Thyroid gland (tissue), 4 donors: ENCODE data around the gene PSMC5. TPM values are rescaled to one million over a fixed set of nuclear protein-coding genes. Genes with fewer than 3 reads are reported as not detected.
"Not testable (repeated sequence)": the region's sequence is repeated elsewhere in the genome, so short reads cannot be mapped to it uniquely, and the experiment has no call there.

Source experiments
- DNase-seq, 2 donors: peaks; one replicate each; pipeline ENCODE4 v3.0.0-alpha.2; 2019
- H3K27ac ChIP-seq, 3 donors: fragments of 200-600 bp; sonication (generic); 1 replicate in 2 of 3; 2 replicates in 1 of 3; pipeline ENCODE4 v1.5.1; 2016 to 2019; ENCODE audit warnings: mild to moderate bottlenecking in 1 of 3, moderate library complexity in 1 of 3
- H3K27me3 ChIP-seq: fragments of 200-600 bp; sonication (generic); one replicate; pipeline ENCODE4 v1.5.1; 2019
- H3K36me3 ChIP-seq, 2 donors: fragments of 200-600 bp; sonication (generic); one replicate each; pipeline ENCODE4 v1.5.1; 2016 to 2019
- H3K4me1 ChIP-seq, 2 donors: fragments of 200-600 bp; sonication (generic); one replicate each; pipeline ENCODE4 v1.5.1; 2017 to 2019
- H3K4me3 ChIP-seq, 3 donors: fragments of 200-600 bp; sonication (generic); replicated peaks in 1 of 3; 1 replicate in 2 of 3; 2 replicates in 1 of 3; pipeline ENCODE4 v1.5.1; 2016; ENCODE audit warnings: mild to moderate bottlenecking in 1 of 3
- H3K9me3 ChIP-seq: fragments of 200-600 bp; sonication (generic); one replicate; pipeline ENCODE4 v1.5.1; 2017
- CTCF ChIP-seq, 6 experiments: fragments of 200-600 bp in 3 of 6; fragments of 450-650 bp in 3 of 6; sonication (generic) in 3 of 6; IDR thresholded peaks; one replicate each; pipeline ENCODE4 v1.5.1; 2016 to 2019; ENCODE audit warnings: antibody characterized with exemption in 6 of 6, mild to moderate bottlenecking in 2 of 6, inconsistent platforms in 1 of 6, moderate library complexity in 1 of 6
- POLR2A ChIP-seq, 2 donors: fragments of 450-650 bp; IDR thresholded peaks; one replicate each; pipeline ENCODE4 v1.6.1; 2017; ENCODE audit warnings: antibody characterized with exemption in 2 of 2, mild to moderate bottlenecking in 2 of 2, moderate library complexity in 1 of 2
- WGBS, 2 donors: methylation state at CpG; one replicate each; pipeline ENCODE4 v1.1.5; 2017; 5-methylcytosine and 5-hydroxymethylcytosine counted together
- intact Hi-C: fragments of 100-400 bp; cut with DNase I; formaldehyde crosslinking; loops from one replicate; pipeline ENCODE4 v1.15.1; 2023
- total RNA-seq, 4 donors: library from RNA; depleted of rRNA; stranded (reverse); fragments of >200 nt; gene quantifications; one replicate each; pipeline ENCODE4 v1.2.3, GENCODE V29; 2016

Gene PSMC5
- total RNA-seq, 4 donors from 2014 or later = 79.1 to 98.3 (median 86.4) TPM

DNA sequence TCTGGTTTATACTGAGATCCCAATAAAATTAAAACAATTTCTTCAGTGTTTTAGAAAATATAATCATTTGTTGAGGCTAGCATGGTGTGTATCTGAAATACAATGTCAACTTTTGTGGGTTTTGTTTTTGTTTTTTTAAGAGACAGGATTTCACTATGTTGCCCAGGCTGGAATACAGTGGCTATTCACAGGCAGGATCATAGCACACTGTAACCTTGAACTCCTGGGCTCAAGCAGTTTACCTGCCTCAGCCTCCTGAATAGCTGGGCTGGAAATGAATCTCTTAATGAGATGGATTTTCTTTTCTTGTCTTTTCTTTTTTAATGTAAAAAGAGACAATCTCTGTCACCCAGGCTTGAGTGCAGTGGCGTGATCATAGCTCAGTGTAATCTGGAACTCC lies 41.1 kb upstream of the PSMC5 start:
- 94 to 100% methylated on average over 1 of the region's 1 CpG for WGBS, 2 donors
- Histone ChIP-seq H3K4me3 (no peak overlapping the region), H3K27me3 (no peaks in the 10 kb centered on the region), H3K27ac (no peak overlapping the region), H3K36me3 (peaks cover 9 to 28% of the 10 kb centered on the region in 2 donors), H3K4me1 (no peaks in the 10 kb centered on the region), H3K9me3 (no peaks in the 10 kb centered on the region)
- no peak for TF ChIP-seq POLR2A (IDR thresholded peaks at IDR 0.05)
- no peak for TF ChIP-seq CTCF (IDR thresholded peaks at IDR 0.05)
- intact Hi-C loops = no loop called here
- no peak for DNase-seq

DNA sequence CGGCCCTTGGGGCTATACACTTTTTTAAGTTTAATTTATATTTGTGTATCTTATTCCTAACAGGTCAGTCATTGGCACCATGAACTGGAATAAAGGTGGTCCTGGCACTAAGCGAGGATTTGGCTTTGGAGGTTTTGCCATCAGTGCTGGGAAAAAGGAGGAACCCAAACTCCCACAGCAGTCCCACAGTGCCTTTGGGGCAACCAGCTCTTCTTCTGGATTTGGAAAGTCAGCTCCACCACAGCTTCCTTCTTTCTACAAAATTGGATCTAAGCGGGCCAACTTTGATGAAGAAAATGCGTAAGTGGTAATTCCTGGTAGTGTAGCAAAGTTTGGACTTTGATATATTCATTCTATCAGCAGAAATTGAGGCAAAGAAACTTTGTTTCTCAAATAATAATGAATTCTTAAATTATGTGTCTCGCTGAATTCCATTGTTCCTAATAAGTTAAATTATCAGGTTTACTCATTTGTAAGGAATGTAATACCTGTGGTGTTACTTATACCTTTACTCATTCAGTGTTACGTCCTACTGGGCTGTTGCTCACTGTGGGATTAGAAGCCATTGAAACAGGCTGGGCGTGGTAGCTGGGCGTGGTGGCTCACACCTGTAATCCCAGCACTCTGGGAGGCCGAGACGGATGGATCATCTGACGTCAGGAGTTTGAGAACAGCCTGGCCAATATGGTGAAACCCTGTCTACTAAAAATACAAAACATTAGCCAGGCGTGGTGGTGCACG lies 40.1 kb upstream of the PSMC5 start:
- TF ChIP-seq POLR2A (IDR thresholded peaks at IDR 0.05) = no peak
- no peak for TF ChIP-seq CTCF (IDR thresholded peaks at IDR 0.05)
- WGBS, 2 donors = 94 to 98% methylated on average over 13 of the region's 13 CpGs

GRCh38 chr17:63790057-63790456 lies 37.2 kb upstream of the PSMC5 start:
- intact Hi-C loops = no loop called here
- no peak for DNase-seq
- 90 to 95% methylated on average over 6 of the region's 6 CpGs for WGBS, 2 donors
- no peak overlapping the region for H3K4me3 ChIP-seq
- no peaks in the 10 kb centered on the region for H3K9me3 ChIP-seq
- TF ChIP-seq POLR2A (IDR thresholded peaks at IDR 0.05) = no peak
- no peak overlapping the region for H3K27ac ChIP-seq
- no peaks in the 10 kb centered on the region for H3K27me3 ChIP-seq
- no peaks in the 10 kb centered on the region for H3K4me1 ChIP-seq
- H3K36me3 ChIP-seq = peaks cover 36 to 56% of the 10 kb centered on the region in 2 donors

More for the DNA sequence above, 40.1 kb upstream of the PSMC5 start:
- intact Hi-C loops = no loop called here
- Histone ChIP-seq H3K27me3 (no peaks in the 10 kb centered on the region), H3K4me3 (no peak overlapping the region), H3K27ac (no peak overlapping the region), H3K9me3 (no peaks in the 10 kb centered on the region), H3K36me3 (peaks cover 18 to 28% of the 10 kb centered on the region in 2 donors), H3K4me1 (no peaks in the 10 kb centered on the region)
- no peak for DNase-seq

DNA sequence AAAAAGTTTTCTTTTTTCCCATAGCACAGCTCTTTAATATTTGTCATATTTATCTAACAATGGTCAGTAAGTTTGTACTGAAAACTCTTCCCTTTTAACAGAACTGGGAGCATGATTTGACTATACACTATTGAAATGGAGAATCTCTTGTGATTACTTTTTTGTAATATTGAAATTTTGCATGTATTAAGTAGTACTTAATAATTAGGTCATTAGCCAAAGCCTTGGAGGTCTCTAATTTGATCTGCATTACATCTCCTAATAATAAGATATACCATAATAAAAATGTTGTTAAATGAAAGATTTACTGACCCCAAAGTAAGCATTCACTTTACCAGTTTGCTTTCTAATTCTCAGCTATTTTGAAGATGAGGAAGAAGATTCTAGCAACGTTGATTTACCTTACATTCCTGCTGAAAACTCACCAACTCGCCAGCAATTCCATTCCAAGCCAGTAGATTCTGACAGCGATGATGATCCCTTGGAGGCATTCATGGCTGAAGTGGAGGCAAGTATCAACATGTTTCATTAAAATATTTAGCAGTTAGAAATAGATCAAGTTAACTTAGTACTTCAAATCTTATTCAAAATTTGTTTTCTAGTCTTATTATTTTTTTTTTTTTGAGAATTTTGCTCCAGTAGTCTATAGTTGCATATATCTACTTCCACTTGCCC lies 35.0 kb upstream of the PSMC5 start:
- intact Hi-C loops = no loop called here
- Histone ChIP-seq H3K4me1 (no peaks in the 10 kb centered on the region), H3K9me3 (no peaks in the 10 kb centered on the region), H3K27ac (no peak overlapping the region), H3K27me3 (no peaks in the 10 kb centered on the region), H3K4me3 (no peak overlapping the region), H3K36me3 (peaks cover 50 to 69% of the 10 kb centered on the region in 2 donors)
- no peak for DNase-seq
- 83 to 91% methylated on average over 3 of the region's 3 CpGs for WGBS, 2 donors
- no peak for TF ChIP-seq CTCF (IDR thresholded peaks at IDR 0.05)
- TF ChIP-seq POLR2A (IDR thresholded peaks at IDR 0.05) = no peak

DNA sequence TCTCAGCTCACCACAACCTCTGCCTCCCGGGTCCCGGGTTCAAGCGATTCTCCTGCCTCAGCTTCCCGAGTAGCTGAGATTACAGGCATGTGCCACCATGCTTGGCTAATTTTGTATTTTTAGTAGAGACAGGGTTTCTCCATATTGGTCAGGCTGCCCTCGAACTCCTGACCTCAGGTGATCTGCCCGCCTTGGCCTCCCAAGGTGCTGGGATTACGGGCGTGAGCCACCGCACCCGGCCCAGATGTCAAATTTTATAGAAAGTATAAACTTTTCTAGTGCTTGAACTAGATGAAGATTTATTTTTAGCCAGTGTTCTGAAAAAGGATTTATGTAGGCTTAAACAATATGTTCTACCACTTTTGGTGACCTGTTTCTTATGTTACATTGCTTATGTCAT lies 30.9 kb upstream of the PSMC5 start:
- H3K4me1 ChIP-seq, H3K4me3 ChIP-seq, H3K27me3 ChIP-seq, DNase-seq, H3K27ac ChIP-seq, intact Hi-C loops, H3K9me3 ChIP-seq: not testable (repeated sequence)
- WGBS, 2 donors = 97% methylated on average over 10 of the region's 10 CpGs
- peaks cover 74 to 84% of the 10 kb centered on the region in 2 donors for H3K36me3 ChIP-seq

- intact Hi-C loops = no loop called here
- no peaks in the 10 kb centered on the region for H3K9me3 ChIP-seq
- H3K36me3 ChIP-seq = peaks cover 74 to 89% of the 10 kb centered on the region in 2 donors
- WGBS, 2 donors = 92 to 95% methylated on average over 3 of the region's 3 CpGs
- no peak overlapping the region for H3K4me3 ChIP-seq
- no peaks in the 10 kb centered on the region for H3K27me3 ChIP-seq
- no peak overlapping the region for H3K27ac ChIP-seq
- no peaks in the 10 kb centered on the region for H3K4me1 ChIP-seq
- no peak for TF ChIP-seq CTCF (IDR thresholded peaks at IDR 0.05)
- no peak for TF ChIP-seq POLR2A (IDR thresholded peaks at IDR 0.05)
- DNase-seq = no peak
Measured at GRCh38 chr17:63798572-63799106, 28.6 kb upstream of the PSMC5 start.
